CD4-positive, alpha-beta T cell treated with Interleukin-4 for 1 hour (primary cell): ENCODE data around the gene MYLK.

Source experiments
- DNase-seq, 2 donors: peaks; one replicate each; pipeline ENCODE4 v3.0.0-alpha.2; 2020 to 2022

MYLK gene

GRCh38 chr3:123584284-123584987, 299.7 kb downstream of the MYLK start:
- no peak for DNase-seq

- no peak for DNase-seq
These were observed 300.6 kb downstream of the MYLK start for GRCh38 chr3:123583561-123583960.

- DNase-seq = no peak
These were observed 301.8 kb downstream of the MYLK start for GRCh38 chr3:123582315-123582714.

GRCh38 chr3:123576122-123576521, 308.0 kb downstream of the MYLK start:
- no peak for DNase-seq

GRCh38 chr3:123571973-123572365, 312.2 kb downstream of the MYLK start:
- DNase-seq = no peak

- no peak for DNase-seq
These were observed 312.7 kb downstream of the MYLK start for GRCh38 chr3:123571264-123571972.

GRCh38 chr3:123568875-123569274, 315.3 kb downstream of the MYLK start:
- DNase-seq = no peak

GRCh38 chr3:123568034-123568433, 316.1 kb downstream of the MYLK start:
- no peak for DNase-seq

- DNase-seq = no peak
These were observed 320.1 kb downstream of the MYLK start for GRCh38 chr3:123564056-123564455.

GRCh38 chr3:123562547-123562946, 321.6 kb downstream of the MYLK start:
- no peak for DNase-seq

- no peak for DNase-seq
These were observed 322.9 kb downstream of the MYLK start for GRCh38 chr3:123561188-123561587.
